AG20443 (cell line): ENCODE data around the gene DND1.
"Not testable (repeated sequence)": the region's sequence is repeated elsewhere in the genome, so short reads cannot be mapped to it uniquely, and the experiment has no call there.

Source experiments
- DNase-seq: peaks from one replicate; pipeline ENCODE4 v3.0.0; 2012; ENCODE audit warnings: low spot score, mixed read lengths

Gene DND1

GRCh38 chr5:140631036-140631417 is 42.3 kb downstream of the DND1 start:
- no peak for DNase-seq

GRCh38 chr5:140630292-140631035 is 42.9 kb downstream of the DND1 start:
- DNase-seq: no peak

- no peak for DNase-seq
Measured at GRCh38 chr5:140628711-140629110, 44.7 kb downstream of the DND1 start.

- no peak for DNase-seq
Measured at GRCh38 chr5:140627972-140628371, 45.4 kb downstream of the DND1 start.

- not testable (repeated sequence) for DNase-seq
Measured at GRCh38 chr5:140624886-140625285, 48.5 kb downstream of the DND1 start.

GRCh38 chr5:140623061-140623460 is 50.3 kb downstream of the DND1 start:
- DNase-seq: not testable (repeated sequence)

GRCh38 chr5:140622301-140622700 is 51.1 kb downstream of the DND1 start:
- DNase-seq: no peak
